Motor neuron (in vitro differentiated cells): ENCODE results near the gene BABAM2. TPM values are rescaled to one million over a fixed set of nuclear protein-coding genes. Genes with fewer than 3 reads are reported as not detected.

Source experiments
- ATAC-seq, 8 experiments: fragments of 200-7000 bp; cut with Tn5 transposase; replicated peaks in 6 of 8; 2 replicates each; pipeline ENCODE4 v1.8.0; 2021; ENCODE audit warnings: mild to moderate bottlenecking in 8 of 8, moderate library complexity in 8 of 8
- H3K27ac ChIP-seq, 2 donors: fragments of 250-450 bp; sonication (Bioruptor Pico); 2 replicates each; pipeline ENCODE4 v1.9.0; 2021; ENCODE audit warnings: antibody characterized with exemption in 2 of 2, mild to moderate bottlenecking in 2 of 2, moderate library complexity in 1 of 2
- H3K4me1 ChIP-seq, 2 donors: fragments of 250-450 bp; sonication (Bioruptor Pico); replicated peaks in 1 of 2; 2 replicates each; pipeline ENCODE4 v1.6.1; 2021; ENCODE audit warnings: antibody characterized with exemption in 2 of 2, mild to moderate bottlenecking in 2 of 2, moderate library complexity in 1 of 2
- H3K4me3 ChIP-seq, 5 donors: fragments of 250-450 bp; sonication (Bioruptor Pico); 2 replicates each; pipeline ENCODE4 v1.9.0; 2021; ENCODE audit warnings: antibody characterized with exemption in 5 of 5, mild to moderate bottlenecking in 5 of 5, moderate library complexity in 4 of 5
- whole genome bisulfite sequencing, 10 experiments: fragments of 450-650 bp; shearing (Covaris generic); methylation state at CpG; one replicate each; pipeline ENCODE4 v1.0.0; 2022; 5-methylcytosine and 5-hydroxymethylcytosine counted together
- in situ Hi-C, 9 experiments: fragments of 400-800 bp; cut with MboI; loops; one replicate each; pipeline ENCODE4 v1.15.0; 2021; ENCODE audit warnings: low sequenced_read_pairs in 9 of 9, low pct_unique_long_range_greater_than_20kb in 2 of 9; ENCODE audit not compliant: unreplicated experiment in 9 of 9
- total RNA-seq, 8 experiments: library from RNA; unstranded; fragments of 300-600 nt; gene quantifications; 2 replicates each; pipeline versions ENCODE4 v1.2.3 to v1.2.4, GENCODE V29; 2022

Gene BABAM2
- total RNA-seq, 8 experiments from 2014 or later, result 16.4 to 110 (median 36.4) TPM

GRCh38 chr2:28283861-28284260 is 393.3 kb downstream of the BABAM2 start:
- Histone ChIP-seq H3K4me3 (no peak overlapping the region), H3K27ac (no peak overlapping the region), H3K4me1 (peaks cover 0 to 3% of the 10 kb centered on the region in 2 donors)
- no peak for ATAC-seq
- in situ Hi-C loops, result no loop called here
- WGBS, 10 experiments, result 33 to 83% (median 68%) methylated on average over 1 of the region's 1 CpG; no CpG with 5 or more reads in 4 of the 10 experiments

GRCh38 chr2:28286678-28287077 is 396.1 kb downstream of the BABAM2 start:
- H3K4me3 ChIP-seq, result no peak overlapping the region
- H3K4me1 ChIP-seq, result no peaks in the 10 kb centered on the region
- ATAC-seq, result peak in 4 of 8 experiments; percentile 29 to 98 (median 53)
- in situ Hi-C loops, result no loop called here
- H3K27ac ChIP-seq, result no peak overlapping the region
- WGBS, 10 experiments, result 25 to 87% (median 63%) methylated on average over 1 to 5 of the region's 5 CpGs

DNA sequence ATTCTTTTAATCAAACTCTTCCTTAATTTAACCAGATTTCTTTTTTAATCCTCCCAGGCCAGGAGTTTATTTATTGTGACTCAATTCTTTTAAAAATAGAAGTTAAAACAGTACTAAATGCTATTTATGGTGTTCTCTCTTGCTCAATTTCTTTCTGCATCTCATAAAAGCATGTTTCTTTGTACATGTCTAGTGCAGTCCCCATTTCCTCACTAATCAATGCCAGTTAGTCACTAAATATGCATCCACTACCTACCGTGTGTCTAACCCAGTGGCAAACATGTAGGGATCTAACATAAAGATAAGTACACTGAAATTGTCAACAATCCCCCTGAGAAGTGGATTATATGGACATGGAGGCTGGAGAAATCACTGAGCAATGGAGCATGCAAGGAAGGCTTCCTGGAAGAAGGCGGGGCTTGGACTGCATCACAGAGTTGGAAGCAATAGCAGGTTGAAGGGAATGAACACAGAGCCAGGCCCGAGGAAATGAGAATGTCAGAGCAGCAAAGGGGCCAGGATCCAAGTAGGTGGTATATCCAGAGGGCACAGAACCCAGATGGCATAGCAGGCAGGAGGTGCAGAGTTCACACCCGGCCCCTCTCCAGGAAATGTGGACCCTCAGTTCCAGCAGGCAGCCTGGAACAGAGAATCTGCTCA is 396.9 kb downstream of the BABAM2 start:
- peak in 3 of 8 experiments; percentile 35 to 81 (median 71) for ATAC-seq
- Histone ChIP-seq H3K4me3 (no peak overlapping the region), H3K27ac (no peak overlapping the region), H3K4me1 (no peaks in the 10 kb centered on the region)
- 14 to 96% (median 84%) methylated on average over 1 to 4 of the region's 4 CpGs; no CpG with 5 or more reads in 2 of the 10 experiments for WGBS, 10 experiments
- in situ Hi-C loops, result no loop called here

GRCh38 chr2:28288620-28289019 is 398.1 kb downstream of the BABAM2 start:
- WGBS, 10 experiments, result 80 to 100% (median 97%) methylated on average over 2 to 5 of the region's 5 CpGs
- no peak for ATAC-seq
- in situ Hi-C loops, result no loop called here
- Histone ChIP-seq H3K27ac (no peak overlapping the region), H3K4me1 (no peaks in the 10 kb centered on the region), H3K4me3 (no peak overlapping the region)

- ATAC-seq, result no peak
- in situ Hi-C loops, result no loop called here
- Histone ChIP-seq H3K4me1 (no peaks in the 10 kb centered on the region), H3K4me3 (no peak overlapping the region), H3K27ac (no peak overlapping the region)
- WGBS, 10 experiments, result 29 to 100% (median 88%) methylated on average over 2 to 9 of the region's 9 CpGs; no CpG with 5 or more reads in 1 of the 10 experiments
Measured at GRCh38 chr2:28291811-28292440, 401.4 kb downstream of the BABAM2 start.

GRCh38 chr2:28292491-28292890 is 402.0 kb downstream of the BABAM2 start:
- 31 to 93% (median 73%) methylated on average over 1 to 2 of the region's 2 CpGs; no CpG with 5 or more reads in 6 of the 10 experiments for WGBS, 10 experiments
- ATAC-seq, result no peak
- in situ Hi-C loops, result no loop called here
- H3K4me3 ChIP-seq, result no peak overlapping the region
- H3K27ac ChIP-seq, result no peak overlapping the region
- no peaks in the 10 kb centered on the region for H3K4me1 ChIP-seq

DNA sequence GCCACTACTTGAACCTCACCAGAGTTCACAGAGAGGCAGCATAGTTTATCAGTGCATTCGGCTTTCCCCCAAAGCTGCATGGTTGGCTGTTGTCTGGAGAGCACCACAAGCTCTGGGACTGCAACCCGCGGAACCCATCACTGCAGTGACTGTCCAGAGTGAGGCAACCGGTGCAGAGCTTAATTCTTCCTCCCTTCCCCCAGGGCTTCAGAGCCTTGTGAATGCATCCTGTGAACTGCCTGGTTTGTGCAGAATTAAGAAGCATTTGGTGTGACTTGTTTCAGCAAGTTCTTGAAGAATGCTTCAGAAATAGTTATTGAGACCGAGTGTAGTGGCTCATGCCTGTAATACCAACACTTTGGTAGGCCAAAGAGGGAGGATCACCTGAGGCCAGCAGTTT is 402.9 kb downstream of the BABAM2 start:
- H3K27ac ChIP-seq, result no peak overlapping the region
- H3K4me3 ChIP-seq, result no peak overlapping the region
- no peaks in the 10 kb centered on the region for H3K4me1 ChIP-seq
- in situ Hi-C loops, result no loop called here
- WGBS, 10 experiments, result 0 to 87% (median 73%) methylated on average over 1 to 5 of the region's 5 CpGs; no CpG with 5 or more reads in 2 of the 10 experiments
- ATAC-seq, result peak in 2 of 8 experiments; percentile 57 to 62

DNA sequence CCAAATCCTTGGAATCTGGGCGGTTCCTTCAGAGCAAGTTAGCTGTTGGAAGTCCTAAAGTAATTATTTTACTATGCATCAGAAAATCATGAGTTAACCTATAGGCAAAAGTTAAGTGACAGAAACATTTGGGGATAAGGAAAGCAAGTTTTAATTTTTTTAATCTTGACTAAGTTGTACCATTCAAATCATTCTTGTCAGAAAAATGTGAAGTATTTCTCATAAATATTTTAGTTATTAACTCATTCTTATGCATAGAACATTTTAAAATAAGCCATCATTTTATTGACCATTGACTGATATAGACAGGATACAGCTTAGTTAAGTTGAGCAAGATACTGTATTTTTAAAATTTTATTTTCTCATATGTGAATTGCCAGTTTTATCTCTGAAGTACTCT is 403.9 kb downstream of the BABAM2 start:
- Histone ChIP-seq H3K4me1 (no peaks in the 10 kb centered on the region), H3K27ac (no peak overlapping the region), H3K4me3 (no peak overlapping the region)
- ATAC-seq, result no peak
- 91 to 100% (median 100%) methylated on average over 1 of the region's 1 CpG; no CpG with 5 or more reads in 1 of the 10 experiments for WGBS, 10 experiments
- in situ Hi-C loops, result no loop called here

- in situ Hi-C loops, result no loop called here
- H3K27ac ChIP-seq, result no peak overlapping the region
- ATAC-seq, result no peak
- 48 to 100% (median 84%) methylated on average over 2 to 7 of the region's 7 CpGs; no CpG with 5 or more reads in 2 of the 10 experiments for whole genome bisulfite sequencing, 10 experiments
- no peak overlapping the region for H3K4me3 ChIP-seq
- H3K4me1 ChIP-seq, result peaks cover 0 to 5% of the 10 kb centered on the region in 2 donors
Measured at GRCh38 chr2:28296243-28296642, 405.7 kb downstream of the BABAM2 start.

GRCh38 chr2:28296904-28297303 is 406.4 kb downstream of the BABAM2 start:
- ATAC-seq, result no peak
- Histone ChIP-seq H3K27ac (no peak overlapping the region), H3K4me3 (no peak overlapping the region), H3K4me1 (peaks cover 0 to 6% of the 10 kb centered on the region in 2 donors)
- in situ Hi-C loops, result no loop called here
- WGBS, 10 experiments, result 30 to 100% (median 82%) methylated on average over 1 to 3 of the region's 4 CpGs; no CpG with 5 or more reads in 2 of the 10 experiments

GRCh38 chr2:28297531-28297930 is 407.0 kb downstream of the BABAM2 start:
- Histone ChIP-seq H3K27ac (no peak overlapping the region), H3K4me1 (peaks cover 0 to 6% of the 10 kb centered on the region in 2 donors), H3K4me3 (no peak overlapping the region)
- WGBS, 10 experiments, result 80 to 100% (median 95%) methylated on average over 1 to 2 of the region's 2 CpGs; no CpG with 5 or more reads in 2 of the 10 experiments
- no peak for ATAC-seq
- in situ Hi-C loops, result no loop called here

- peaks cover 0 to 6% of the 10 kb centered on the region in 2 donors for H3K4me1 ChIP-seq
- no peak overlapping the region for H3K27ac ChIP-seq
- 67 to 100% (median 90%) methylated on average over 2 to 3 of the region's 3 CpGs for WGBS, 10 experiments
- H3K4me3 ChIP-seq, result no peak overlapping the region
- ATAC-seq, result no peak
- in situ Hi-C loops, result no loop called here
Measured at GRCh38 chr2:28298406-28298805, 407.9 kb downstream of the BABAM2 start.

- WGBS, 10 experiments, result 15 to 95% (median 78%) methylated on average over 5 to 9 of the region's 9 CpGs; no CpG with 5 or more reads in 1 of the 10 experiments
- H3K4me1 ChIP-seq, result peaks cover 0 to 6% of the 10 kb centered on the region in 2 donors
- in situ Hi-C loops, result no loop called here
- no peak overlapping the region for H3K4me3 ChIP-seq
- H3K27ac ChIP-seq, result no peak overlapping the region
- ATAC-seq, result peak in 7 of 8 experiments; percentile 56 to 96 (median 82)
Measured at GRCh38 chr2:28300485-28301341, 410.2 kb downstream of the BABAM2 start.
